Non-pigmented ciliary epithelial cell (primary cell): ENCODE results near the gene LDLRAP1.

ENCODE experiments used
- DNase-seq: peaks from one replicate; pipeline ENCODE4 v3.0.0-alpha.2; 2010; ENCODE audit warnings: low read depth

LDLRAP1 gene

GRCh38 chr1:25524568-25525360, 18.6 kb upstream of the LDLRAP1 start:
- no peak for DNase-seq

- no peak for DNase-seq
These were observed 18.1 kb upstream of the LDLRAP1 start for GRCh38 chr1:25525361-25525688.

GRCh38 chr1:25526753-25527152, 16.7 kb upstream of the LDLRAP1 start:
- no peak for DNase-seq

GRCh38 chr1:25527226-25527846, 16.1 kb upstream of the LDLRAP1 start:
- DNase-seq: no peak

- DNase-seq: no peak
These were observed 15.3 kb upstream of the LDLRAP1 start for GRCh38 chr1:25527946-25528595.

- DNase-seq: no peak
These were observed 14.4 kb upstream of the LDLRAP1 start for GRCh38 chr1:25528881-25529517.

GRCh38 chr1:25529518-25530185, 13.8 kb upstream of the LDLRAP1 start:
- DNase-seq: no peak

GRCh38 chr1:25530186-25531081, 13.0 kb upstream of the LDLRAP1 start:
- DNase-seq: no peak

- no peak for DNase-seq
These were observed 12.3 kb upstream of the LDLRAP1 start for GRCh38 chr1:25531082-25531461.

GRCh38 chr1:25532970-25533369, 10.4 kb upstream of the LDLRAP1 start:
- no peak for DNase-seq

GRCh38 chr1:25533775-25534409, 9.5 kb upstream of the LDLRAP1 start:
- no peak for DNase-seq

- no peak for DNase-seq
These were observed 9.0 kb upstream of the LDLRAP1 start for GRCh38 chr1:25534410-25534788.

GRCh38 chr1:25536124-25536523, 7.3 kb upstream of the LDLRAP1 start:
- no peak for DNase-seq

GRCh38 chr1:25537153-25537831, 6.1 kb upstream of the LDLRAP1 start:
- DNase-seq: no peak

- no peak for DNase-seq
These were observed 5.1 kb upstream of the LDLRAP1 start for GRCh38 chr1:25538191-25538767.

GRCh38 chr1:25540750-25541342, 2.6 kb upstream of the LDLRAP1 start:
- DNase-seq: no peak

- DNase-seq: no peak
These were observed 2.0 kb upstream of the LDLRAP1 start for GRCh38 chr1:25541425-25541824.

- DNase-seq: no peak
These were observed 1.3 kb upstream of the LDLRAP1 start for GRCh38 chr1:25541889-25542658.

GRCh38 chr1:25543005-25543424, 391 bp upstream of the LDLRAP1 start:
- DNase-seq: no peak
